ENCODE data around the gene SNX27.

- TF ChIP-seq POLR2AphosphoS5 (IDR thresholded peaks at IDR 0.05) (no peak), POLR2A (IDR thresholded peaks at IDR 0.05) (no peak)
These were observed 17.4 kb downstream of the SNX27 start for GRCh38 chr1:151629278-151629677.
